ENCODE measurements around the gene P2RX6.

P2RX6 gene

GRCh38 chr22:21042978-21043859 lies 28.3 kb downstream of the P2RX6 start:
- TF ChIP-seq SIN3A (IDR thresholded peaks at IDR 0.05; ENCODE audit: borderline replicate concordance, insufficient read depth, low read length) = no peak
- TF ChIP-seq TAF1 (IDR thresholded peaks at IDR 0.05; ENCODE audit: borderline replicate concordance, insufficient read depth, low read length) = no peak
- TF ChIP-seq FOXP2 (optimal IDR thresholded peaks at IDR 0.05; ENCODE audit: borderline replicate concordance, extremely low read depth, extremely low read length, insufficient read depth) = no peak
- no peak for TF ChIP-seq POLR2AphosphoS5 (IDR thresholded peaks at IDR 0.05; ENCODE audit: low read depth, low read length)

GRCh38 chr22:21043860-21044535 lies 29.0 kb downstream of the P2RX6 start:
- TF ChIP-seq POLR2AphosphoS5 (IDR thresholded peaks at IDR 0.05; ENCODE audit: low read depth, low read length) = no peak
- TF ChIP-seq TAF1 (IDR thresholded peaks at IDR 0.05; ENCODE audit: borderline replicate concordance, insufficient read depth, low read length) = no peak
- TF ChIP-seq REST (IDR thresholded peaks at IDR 0.05; ENCODE audit: insufficient read depth in 1 of 2, low read depth in 2 of 2, low read length in 2 of 2) = no peak
- no peak for TF ChIP-seq SIN3A (IDR thresholded peaks at IDR 0.05; ENCODE audit: borderline replicate concordance, insufficient read depth, low read length)
- no peak for TF ChIP-seq FOXP2 (optimal IDR thresholded peaks at IDR 0.05; ENCODE audit: borderline replicate concordance, extremely low read depth, extremely low read length, insufficient read depth)

GRCh38 chr22:21044931-21045584 lies 30.1 kb downstream of the P2RX6 start:
- TF ChIP-seq POLR2AphosphoS5 (IDR thresholded peaks at IDR 0.05; ENCODE audit: low read depth, low read length) (no peak), SIN3A (IDR thresholded peaks at IDR 0.05; ENCODE audit: borderline replicate concordance, insufficient read depth, low read length) (no peak), REST (IDR thresholded peaks at IDR 0.05; ENCODE audit: insufficient read depth in 1 of 2, low read depth in 2 of 2, low read length in 2 of 2) (no peak), TAF1 (IDR thresholded peaks at IDR 0.05; ENCODE audit: borderline replicate concordance, insufficient read depth, low read length) (no peak), FOXP2 (optimal IDR thresholded peaks at IDR 0.05; ENCODE audit: borderline replicate concordance, extremely low read depth, extremely low read length, insufficient read depth) (no peak)

DNA sequence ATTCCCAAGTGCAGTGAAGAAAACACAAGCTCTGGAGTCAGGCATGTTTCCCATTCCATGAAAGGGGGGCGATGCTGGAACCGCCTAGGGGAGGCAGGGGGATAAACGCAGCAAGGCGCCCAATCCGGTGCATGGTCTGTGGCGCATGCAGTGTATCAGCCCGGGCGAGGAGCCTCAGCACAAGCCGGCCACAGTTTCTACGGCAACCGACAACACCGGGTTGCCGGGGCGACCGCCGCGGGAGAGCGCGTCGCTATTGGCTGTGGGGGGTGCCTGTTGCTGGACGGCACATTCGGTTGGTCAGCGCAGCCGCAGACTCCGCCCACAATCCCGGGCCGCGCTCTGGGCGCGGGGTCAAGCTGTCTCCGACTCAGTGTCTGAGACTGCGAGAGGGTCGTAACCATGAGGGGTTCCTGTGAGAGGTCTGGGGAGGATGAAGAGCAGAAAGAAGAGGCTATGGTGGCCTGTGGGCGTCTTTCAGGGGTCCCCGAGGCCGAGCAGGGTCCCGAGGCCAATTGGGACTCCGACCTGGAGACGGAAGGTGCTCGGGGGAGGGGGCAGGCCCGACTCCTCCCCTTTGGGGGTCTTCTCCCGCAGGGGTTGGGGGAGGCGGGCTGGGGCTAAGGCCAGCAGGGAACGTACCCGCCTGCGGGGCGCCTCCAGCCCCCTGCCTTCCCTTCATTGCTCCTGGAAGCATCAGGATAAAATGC lies 30.8 kb downstream of the P2RX6 start, which contains the start of gene LRRC74B:
LRRC74B (plus strand) TSS at position 362 of the 710 bp plus-strand sequence; CDS start at position 403, 41 bp downstream.
- TF ChIP-seq TAF1 (IDR thresholded peaks at IDR 0.05; ENCODE audit: borderline replicate concordance, insufficient read depth, low read length) (no peak), REST (IDR thresholded peaks at IDR 0.05; ENCODE audit: insufficient read depth in 1 of 2, low read depth in 2 of 2, low read length in 2 of 2) (no peak), POLR2AphosphoS5 (IDR thresholded peaks at IDR 0.05; ENCODE audit: low read depth, low read length) (no peak), SIN3A (IDR thresholded peaks at IDR 0.05; ENCODE audit: borderline replicate concordance, insufficient read depth, low read length) (peak; percentile 31; the same call in 1 of the 2 replicates), FOXP2 (optimal IDR thresholded peaks at IDR 0.05; ENCODE audit: borderline replicate concordance, extremely low read depth, extremely low read length, insufficient read depth) (peak; percentile 37)
